Spinal cord (tissue), 10 donors: ENCODE results near the gene VOPP1. TPM values are rescaled to one million over a fixed set of nuclear protein-coding genes. Genes with fewer than 3 reads are reported as not detected.

ENCODE experiments used
- DNase-seq, 6 donors: peaks; one replicate each; pipeline versions ENCODE4 v3.0.0 to v3.0.0-alpha.2; 2013 to 2015; ENCODE audit warnings: low spot score in 6 of 6, low read depth in 4 of 6
- H3K27ac ChIP-seq: one replicate; pipeline ENCODE4 v1.5.1; 2013; ENCODE audit warnings: low read depth, low read length, control low read depth
- H3K27me3 ChIP-seq: one replicate; pipeline ENCODE4 v1.6.1; 2013; ENCODE audit warnings: low read length; ENCODE audit not compliant: control insufficient read depth, insufficient read depth
- H3K36me3 ChIP-seq: one replicate; pipeline ENCODE4 v1.6.1; 2013; ENCODE audit warnings: low read length; ENCODE audit not compliant: control insufficient read depth, insufficient read depth
- H3K4me1 ChIP-seq: one replicate; pipeline ENCODE4 v1.6.1; 2013; ENCODE audit warnings: low read length; ENCODE audit not compliant: control insufficient read depth, insufficient read depth
- H3K4me3 ChIP-seq: one replicate; pipeline ENCODE4 v1.5.1; 2013; ENCODE audit warnings: low read depth, low read length, control low read depth
- H3K9me3 ChIP-seq: one replicate; pipeline ENCODE4 v1.6.1; 2013; ENCODE audit warnings: low read length; ENCODE audit not compliant: control insufficient read depth, insufficient read depth
- WGBS: methylation state at CpG from one replicate; pipeline ENCODE4 v1.1.5; 2013; ENCODE audit warnings: missing lambda C conversion rate; ENCODE audit not compliant: insufficient coverage; 5-methylcytosine and 5-hydroxymethylcytosine counted together
- polyA plus RNA-seq, 2 donors: library from polyadenylated mRNA; unstranded; fragments of 120-200 nt; gene quantifications; one replicate each; pipeline ENCODE4 v1.2.1, GENCODE V29; 2013; ENCODE audit not compliant: insufficient read length in 2 of 2
- total RNA-seq, 2 donors: library from RNA; depleted of rRNA in 1 of 2; stranded (reverse); fragments of 120-200 nt in 1 of 2; fragments of >200 nt in 1 of 2; gene quantifications; one replicate each; pipeline versions ENCODE4 v1.2.3 to v1.2.4, GENCODE V29; 2013 to 2014
- donor health status: healthy.

The VOPP1 gene
- total and polyA plus RNA-seq, 4 donors, result 59.1 to 121 (median 86.5) TPM

- Histone ChIP-seq H3K9me3 (no peaks in the 10 kb centered on the region), H3K4me1 (peaks cover 6% of the 10 kb centered on the region), H3K27ac (no peak overlapping the region), H3K36me3 (peaks cover 25% of the 10 kb centered on the region), H3K27me3 (no peaks in the 10 kb centered on the region), H3K4me3 (no peak overlapping the region)
- WGBS, result 67% methylated on average over 3 of the region's 4 CpGs
- DNase-seq, result no peak
Measured at GRCh38 chr7:55427342-55427741, 145.0 kb downstream of the VOPP1 start.

- Histone ChIP-seq H3K4me1 (peaks cover 6% of the 10 kb centered on the region), H3K9me3 (no peaks in the 10 kb centered on the region), H3K27me3 (no peaks in the 10 kb centered on the region), H3K4me3 (no peak overlapping the region), H3K27ac (no peak overlapping the region), H3K36me3 (peaks cover 23% of the 10 kb centered on the region)
- no peak for DNase-seq
- WGBS, result 75% methylated on average over 12 of the region's 12 CpGs
Measured at GRCh38 chr7:55426676-55427075, 145.6 kb downstream of the VOPP1 start.

GRCh38 chr7:55425141-55425752 lies 147.1 kb downstream of the VOPP1 start:
- H3K36me3 ChIP-seq, result peaks cover 22% of the 10 kb centered on the region
- DNase-seq, result no peak
- H3K9me3 ChIP-seq, result no peaks in the 10 kb centered on the region
- H3K27me3 ChIP-seq, result no peaks in the 10 kb centered on the region
- H3K27ac ChIP-seq, result no peak overlapping the region
- H3K4me1 ChIP-seq, result peaks cover 6% of the 10 kb centered on the region
- H3K4me3 ChIP-seq, result no peak overlapping the region
- 100% methylated on average over 10 of the region's 11 CpGs for WGBS

DNA sequence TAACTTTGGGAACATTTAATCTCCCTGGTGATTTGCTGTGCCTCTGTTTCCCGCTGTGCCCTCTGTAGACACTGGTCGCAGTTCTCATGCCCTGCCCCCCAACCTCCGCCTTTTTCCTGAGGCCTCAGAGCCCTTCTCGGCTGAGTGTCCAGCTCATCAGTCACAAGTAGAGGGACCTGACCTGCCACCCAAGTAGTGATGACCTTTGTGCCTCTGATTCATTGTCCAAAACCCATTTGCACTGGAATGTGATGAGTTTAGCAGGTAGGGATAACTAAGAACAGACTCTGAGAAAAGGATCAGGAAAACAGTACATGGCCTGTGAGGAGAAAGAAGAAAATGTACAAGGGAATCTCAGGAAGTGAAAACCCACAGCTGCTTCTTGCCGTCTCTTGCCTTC lies 148.4 kb downstream of the VOPP1 start:
- Histone ChIP-seq H3K27me3 (no peaks in the 10 kb centered on the region), H3K36me3 (peaks cover 18% of the 10 kb centered on the region), H3K4me1 (peaks cover 6% of the 10 kb centered on the region), H3K27ac (no peak overlapping the region), H3K4me3 (no peak overlapping the region), H3K9me3 (no peaks in the 10 kb centered on the region)
- no peak for DNase-seq
- 69% methylated on average over 5 of the region's 5 CpGs for WGBS

- DNase-seq, result peak in 1 of 6 donors; percentile 35
- Histone ChIP-seq H3K27ac (no peak overlapping the region), H3K27me3 (no peaks in the 10 kb centered on the region), H3K4me3 (no peak overlapping the region), H3K4me1 (peaks cover 6% of the 10 kb centered on the region), H3K9me3 (no peaks in the 10 kb centered on the region), H3K36me3 (peaks cover 18% of the 10 kb centered on the region)
- WGBS, result 70% methylated on average over 5 of the region's 5 CpGs
Measured at GRCh38 chr7:55423277-55423711, 149.0 kb downstream of the VOPP1 start.

Other genes starting within 250 kb of the VOPP1 start
- gene LANCL2, start 207.2 kb downstream of the VOPP1 start, total RNA-seq, result 10 to 100 TPM; 33.4 to 45.7 TPM
- 10 to 100 TPM; 55.3 to 67.1 TPM for gene LANCL2, start 207.2 kb downstream of the VOPP1 start, polyA plus RNA-seq